Measurements from ENCODE around the gene ABCC8.

Gene ABCC8

GRCh38 chr11:17469998-17470397 is 6.6 kb downstream of the ABCC8 start:
- no peak for DNase-seq

- DNase-seq, result no peak
These were observed 8.5 kb downstream of the ABCC8 start for GRCh38 chr11:17468122-17468521.

- no peak for DNase-seq
These were observed 13.0 kb downstream of the ABCC8 start for GRCh38 chr11:17463546-17464174.

GRCh38 chr11:17462940-17463339 is 13.7 kb downstream of the ABCC8 start:
- no peak for DNase-seq

- DNase-seq, result no peak
These were observed 16.2 kb downstream of the ABCC8 start for GRCh38 chr11:17460406-17460805.

GRCh38 chr11:17459236-17459896 is 17.3 kb downstream of the ABCC8 start:
- no peak for DNase-seq

- no peak for DNase-seq
These were observed 18.4 kb downstream of the ABCC8 start for GRCh38 chr11:17458268-17458667.

GRCh38 chr11:17457396-17458173 is 19.1 kb downstream of the ABCC8 start:
- DNase-seq, result no peak

- no peak for DNase-seq
These were observed 24.0 kb downstream of the ABCC8 start for GRCh38 chr11:17452668-17453067.

GRCh38 chr11:17449158-17449557 is 27.5 kb downstream of the ABCC8 start:
- DNase-seq, result no peak

GRCh38 chr11:17446482-17446881 is 30.2 kb downstream of the ABCC8 start:
- DNase-seq, result no peak

GRCh38 chr11:17445240-17445795 is 31.3 kb downstream of the ABCC8 start:
- no peak for DNase-seq

GRCh38 chr11:17443926-17444690 is 32.5 kb downstream of the ABCC8 start:
- no peak for DNase-seq

- no peak for DNase-seq
These were observed 33.2 kb downstream of the ABCC8 start for GRCh38 chr11:17443423-17443822.

GRCh38 chr11:17443000-17443399 is 33.6 kb downstream of the ABCC8 start:
- DNase-seq, result no peak

GRCh38 chr11:17439316-17439782 is 37.3 kb downstream of the ABCC8 start:
- no peak for DNase-seq

- DNase-seq, result no peak
These were observed 39.3 kb downstream of the ABCC8 start for GRCh38 chr11:17437366-17437765.

- DNase-seq, result no peak
These were observed 42.5 kb downstream of the ABCC8 start for GRCh38 chr11:17434108-17434507.

GRCh38 chr11:17432002-17432401 is 44.6 kb downstream of the ABCC8 start:
- no peak for DNase-seq

GRCh38 chr11:17431139-17431538 is 45.5 kb downstream of the ABCC8 start:
- DNase-seq, result no peak

- DNase-seq, result no peak
These were observed 46.0 kb downstream of the ABCC8 start for GRCh38 chr11:17430616-17431015.

GRCh38 chr11:17428925-17429324 is 47.7 kb downstream of the ABCC8 start:
- no peak for DNase-seq

GRCh38 chr11:17428261-17428660 is 48.4 kb downstream of the ABCC8 start:
- no peak for DNase-seq
